GM12865 (cell line): ENCODE results near the gene ZNF778.

Experiments
- DNase-seq: peaks from one replicate; pipeline ENCODE4 v3.0.0; 2010; ENCODE audit warnings: low read depth
- H3K4me3 ChIP-seq: 2 replicates; pipeline ENCODE4 v1.5.1; 2011; ENCODE audit warnings: mild to moderate bottlenecking, low read depth, low read length, control low read depth
- TF ChIP-seq, protein P1 (sequence below): IDR thresholded peaks from 2 replicates; pipeline ENCODE4 v1.5.1; 2011; ENCODE audit warnings: low read length, control low read depth, low read depth, inconsistent platforms; ENCODE audit not compliant: insufficient read depth; ENCODE audit errors: missing control alignments

The ZNF778 gene

GRCh38 chr16:89176717-89177116, 40.8 kb upstream of the ZNF778 start:
- H3K4me3 ChIP-seq: no peak overlapping the region
- no peak for DNase-seq
- TF ChIP-seq, protein P1, sequence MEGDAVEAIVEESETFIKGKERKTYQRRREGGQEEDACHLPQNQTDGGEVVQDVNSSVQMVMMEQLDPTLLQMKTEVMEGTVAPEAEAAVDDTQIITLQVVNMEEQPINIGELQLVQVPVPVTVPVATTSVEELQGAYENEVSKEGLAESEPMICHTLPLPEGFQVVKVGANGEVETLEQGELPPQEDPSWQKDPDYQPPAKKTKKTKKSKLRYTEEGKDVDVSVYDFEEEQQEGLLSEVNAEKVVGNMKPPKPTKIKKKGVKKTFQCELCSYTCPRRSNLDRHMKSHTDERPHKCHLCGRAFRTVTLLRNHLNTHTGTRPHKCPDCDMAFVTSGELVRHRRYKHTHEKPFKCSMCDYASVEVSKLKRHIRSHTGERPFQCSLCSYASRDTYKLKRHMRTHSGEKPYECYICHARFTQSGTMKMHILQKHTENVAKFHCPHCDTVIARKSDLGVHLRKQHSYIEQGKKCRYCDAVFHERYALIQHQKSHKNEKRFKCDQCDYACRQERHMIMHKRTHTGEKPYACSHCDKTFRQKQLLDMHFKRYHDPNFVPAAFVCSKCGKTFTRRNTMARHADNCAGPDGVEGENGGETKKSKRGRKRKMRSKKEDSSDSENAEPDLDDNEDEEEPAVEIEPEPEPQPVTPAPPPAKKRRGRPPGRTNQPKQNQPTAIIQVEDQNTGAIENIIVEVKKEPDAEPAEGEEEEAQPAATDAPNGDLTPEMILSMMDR: no peak

DNA sequence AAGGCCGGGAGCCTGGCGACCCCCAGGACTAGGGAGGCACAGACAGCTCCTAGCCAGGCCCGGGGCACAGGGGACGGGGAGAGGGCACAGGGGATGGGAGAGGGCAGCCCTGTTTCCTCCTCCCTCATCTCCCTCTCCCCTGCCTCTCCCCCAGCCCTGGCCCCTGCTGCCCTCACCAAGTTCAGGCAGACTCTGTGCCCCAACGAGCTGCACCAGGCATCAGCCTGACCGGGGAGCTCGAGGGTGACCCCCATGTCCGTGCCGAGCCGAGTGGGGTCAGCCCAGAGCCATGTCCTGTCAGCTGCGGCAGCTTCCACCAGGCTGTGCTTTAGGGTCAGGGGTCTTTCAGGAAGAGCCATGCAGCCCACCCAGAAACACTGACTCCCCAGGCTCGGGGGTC, 40.0 kb upstream of the ZNF778 start:
- no peak for DNase-seq
- no peak overlapping the region for H3K4me3 ChIP-seq
- TF ChIP-seq, protein P1: no peak

- H3K4me3 ChIP-seq: no peak overlapping the region
- TF ChIP-seq, protein P1: no peak
- no peak for DNase-seq
Measured at GRCh38 chr16:89178453-89179147, 38.9 kb upstream of the ZNF778 start.

GRCh38 chr16:89179148-89179484, 38.4 kb upstream of the ZNF778 start:
- TF ChIP-seq, protein P1: no peak
- no peak overlapping the region for H3K4me3 ChIP-seq
- no peak for DNase-seq

DNA sequence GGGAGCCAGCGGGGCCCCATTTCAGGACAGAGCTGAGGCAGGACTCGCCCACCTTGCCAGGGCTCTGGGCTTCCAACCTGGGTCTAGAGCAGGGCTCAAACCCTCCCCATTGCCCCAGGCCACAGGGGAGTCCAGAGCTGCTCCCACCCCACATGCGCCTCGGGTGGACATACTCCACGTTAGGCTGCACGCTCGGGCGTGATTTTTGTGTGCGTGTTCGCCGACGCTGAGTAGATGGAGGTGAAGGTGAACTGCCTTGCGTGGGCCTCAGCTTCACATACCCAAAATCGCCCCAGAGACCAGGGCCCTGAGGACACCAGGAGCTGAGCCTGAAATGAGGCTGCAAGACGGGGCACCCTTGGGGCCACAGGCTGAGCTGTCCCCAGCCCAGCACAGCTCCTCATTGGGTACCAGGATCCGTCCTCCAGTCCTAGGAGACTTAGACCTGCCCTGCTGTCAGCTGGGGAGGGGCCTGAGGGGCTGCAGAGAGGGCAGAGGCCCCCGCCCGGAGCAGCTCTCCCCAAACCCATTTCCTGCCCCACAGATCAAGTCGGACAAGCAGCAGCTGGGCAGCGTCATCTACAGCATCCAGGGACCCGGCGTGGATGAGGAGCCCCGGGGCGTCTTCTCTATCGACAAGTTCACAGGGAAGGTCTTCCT, 37.7 kb upstream of the ZNF778 start:
- no peak overlapping the region for H3K4me3 ChIP-seq
- DNase-seq: no peak
- TF ChIP-seq, protein P1: no peak

DNA sequence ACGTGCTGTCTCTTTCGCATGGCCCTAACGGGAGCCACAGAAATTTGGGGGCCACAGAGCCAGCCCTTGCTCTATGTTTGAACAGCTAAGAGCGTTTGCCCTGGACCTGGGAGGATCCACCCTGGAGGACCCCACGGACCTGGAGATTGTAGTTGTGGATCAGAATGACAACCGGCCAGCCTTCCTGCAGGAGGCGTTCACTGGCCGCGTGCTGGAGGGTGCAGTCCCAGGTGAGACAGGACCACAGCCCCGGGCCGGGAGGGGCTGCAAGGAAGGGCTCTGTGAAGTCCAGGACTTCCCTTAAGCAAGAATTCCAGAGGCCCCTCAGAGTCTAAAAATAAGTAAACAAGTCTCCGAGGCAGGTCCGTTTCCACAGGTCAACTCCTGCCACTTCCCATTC, 34.0 kb upstream of the ZNF778 start:
- no peak for DNase-seq
- TF ChIP-seq, protein P1: no peak
- no peak overlapping the region for H3K4me3 ChIP-seq
